HUES6 (cell line): ENCODE measurements around the gene TOP3A.

Experiments
- H3K27ac ChIP-seq: 2 replicates; pipeline ENCODE4 v1.7.0; 2013; ENCODE audit warnings: low read depth, mild to moderate bottlenecking, low read length, inconsistent platforms
- H3K27me3 ChIP-seq: 2 replicates; pipeline ENCODE4 v1.6.1; 2013; ENCODE audit warnings: low read length; ENCODE audit not compliant: control insufficient read depth, insufficient read depth
- H3K36me3 ChIP-seq: 2 replicates; pipeline ENCODE4 v1.6.1; 2013; ENCODE audit warnings: low read length; ENCODE audit not compliant: control insufficient read depth, insufficient read depth
- H3K4me1 ChIP-seq: 2 replicates; pipeline ENCODE4 v1.6.1; 2013; ENCODE audit warnings: low read length; ENCODE audit not compliant: control insufficient read depth, insufficient read depth
- H3K4me3 ChIP-seq: 2 replicates; pipeline ENCODE4 v1.5.1; 2013; ENCODE audit warnings: low read depth, low read length
- H3K9ac ChIP-seq: one replicate; pipeline ENCODE4 v1.6.1; 2013; ENCODE audit warnings: mild to moderate bottlenecking, low read length
- H3K9me3 ChIP-seq: 2 replicates; pipeline ENCODE4 v1.6.1; 2013; ENCODE audit warnings: low read depth, low read length; ENCODE audit not compliant: control insufficient read depth, insufficient read depth

TOP3A gene

DNA sequence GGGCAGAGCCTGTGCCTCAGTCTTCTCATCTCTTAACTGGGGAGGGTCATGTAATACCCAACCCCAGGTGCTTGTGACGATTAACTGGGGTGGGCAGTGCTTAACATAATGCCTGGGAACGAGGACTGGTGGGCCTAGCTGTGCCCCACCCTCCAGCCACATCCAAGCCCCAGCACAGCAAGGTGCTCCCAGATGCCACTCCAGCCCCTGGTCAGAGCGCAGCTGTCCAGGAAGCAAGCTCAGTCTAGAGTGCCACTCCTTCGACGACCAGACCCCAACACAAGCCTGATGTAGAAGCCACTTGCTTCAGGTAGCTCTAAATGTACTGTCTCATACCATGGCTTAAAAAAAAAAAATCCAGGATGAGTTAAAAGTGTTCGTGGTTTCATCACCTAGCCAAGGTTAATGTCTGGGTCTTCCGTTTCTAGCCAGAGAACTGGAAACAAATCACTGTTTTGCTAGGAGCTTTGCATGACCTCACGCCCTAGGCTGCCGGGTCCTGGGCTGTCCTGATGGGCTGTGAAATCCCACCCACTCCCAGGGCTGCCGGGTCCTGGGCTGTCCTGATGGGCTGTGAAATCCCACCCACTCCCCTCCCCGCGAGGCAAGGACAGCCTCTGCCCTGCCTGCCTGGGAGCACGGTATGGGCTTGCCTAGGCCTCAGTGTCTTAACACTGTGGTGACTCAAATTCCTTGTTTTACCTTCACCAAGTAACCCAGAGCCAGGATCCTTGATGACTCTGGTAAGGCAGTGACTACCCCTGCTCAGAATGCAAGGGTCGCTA is 46.7 kb downstream of the TOP3A start:
- Histone ChIP-seq H3K4me3 (no peak overlapping the region), H3K27me3 (no peaks in the 10 kb centered on the region), H3K36me3 (peaks cover 33% of the 10 kb centered on the region), H3K27ac (0 out of 2 replicates have a peak overlapping the region, but pooled peaks have one; percentile 16), H3K4me1 (peaks cover 14% of the 10 kb centered on the region), H3K9me3 (no peaks in the 10 kb centered on the region), H3K9ac (no peak overlapping the region)

DNA sequence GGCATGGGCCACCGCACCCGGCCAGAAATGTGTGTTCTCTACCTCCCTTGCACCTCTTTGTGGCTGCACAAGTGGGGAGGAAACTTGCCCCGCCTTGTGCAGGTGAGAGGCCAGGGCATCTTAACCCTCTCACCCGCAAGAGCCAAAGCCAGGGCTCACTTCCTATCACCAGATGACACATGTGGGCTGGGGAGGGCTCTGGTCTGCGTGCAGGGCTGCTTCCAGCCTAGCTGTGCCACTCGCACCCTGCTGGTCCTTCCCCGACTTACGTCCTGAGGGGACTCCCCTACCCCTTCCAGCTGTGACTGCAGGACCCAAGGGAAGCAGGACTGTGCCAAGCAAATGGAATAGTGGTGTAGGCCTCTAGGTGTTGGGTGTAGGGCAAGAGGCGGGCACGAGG is 47.4 kb downstream of the TOP3A start:
- Histone ChIP-seq H3K27me3 (no peaks in the 10 kb centered on the region), H3K27ac (no peak overlapping the region), H3K36me3 (peaks cover 30% of the 10 kb centered on the region), H3K4me3 (no peak overlapping the region), H3K4me1 (peaks cover 14% of the 10 kb centered on the region), H3K9me3 (no peaks in the 10 kb centered on the region), H3K9ac (peak overlapping the region; percentile 3)

DNA sequence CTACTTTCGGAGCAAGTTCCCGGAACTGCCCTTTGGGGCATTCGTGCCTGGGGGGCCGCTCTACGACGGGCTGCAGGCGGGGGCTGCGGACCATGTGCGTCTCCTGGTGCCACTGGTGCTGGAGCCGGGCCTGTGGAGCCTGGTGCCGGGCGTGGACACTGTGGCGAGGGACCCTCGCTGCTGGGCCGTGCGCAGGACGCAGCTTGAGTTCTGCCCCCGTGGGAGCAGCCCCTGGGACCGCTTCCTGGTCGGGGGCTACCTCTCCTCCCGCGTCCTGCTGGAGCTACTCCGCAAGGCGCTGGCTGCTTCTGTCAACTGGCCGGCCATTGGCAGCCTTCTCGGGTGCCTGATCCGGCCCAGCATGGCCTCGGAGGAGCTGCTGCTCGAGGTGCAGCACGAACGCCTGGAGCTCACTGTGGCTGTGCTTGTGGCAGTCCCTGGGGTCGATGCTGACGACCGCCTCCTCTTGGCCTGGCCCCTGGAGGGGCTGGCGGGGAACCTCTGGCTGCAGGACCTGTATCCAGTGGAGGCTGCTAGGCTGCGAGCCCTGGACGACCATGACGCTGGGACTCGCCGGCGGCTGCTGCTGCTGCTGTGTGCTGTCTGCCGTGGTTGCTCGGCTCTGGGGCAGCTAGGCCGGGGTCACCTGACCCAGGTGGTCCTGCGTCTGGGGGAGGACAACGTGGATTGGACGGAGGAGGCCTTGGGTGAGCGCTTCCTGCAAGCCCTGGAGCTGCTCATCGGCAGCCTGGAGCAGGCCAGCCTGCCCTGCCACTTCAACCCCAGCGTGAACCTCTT is 50.7 kb downstream of the TOP3A start:
- H3K36me3 ChIP-seq: peaks cover 22% of the 10 kb centered on the region
- no peak overlapping the region for H3K27ac ChIP-seq
- no peak overlapping the region for H3K4me3 ChIP-seq
- H3K27me3 ChIP-seq: no peaks in the 10 kb centered on the region
- no peak overlapping the region for H3K9ac ChIP-seq
- peaks cover 26% of the 10 kb centered on the region for H3K4me1 ChIP-seq
- no peaks in the 10 kb centered on the region for H3K9me3 ChIP-seq

DNA sequence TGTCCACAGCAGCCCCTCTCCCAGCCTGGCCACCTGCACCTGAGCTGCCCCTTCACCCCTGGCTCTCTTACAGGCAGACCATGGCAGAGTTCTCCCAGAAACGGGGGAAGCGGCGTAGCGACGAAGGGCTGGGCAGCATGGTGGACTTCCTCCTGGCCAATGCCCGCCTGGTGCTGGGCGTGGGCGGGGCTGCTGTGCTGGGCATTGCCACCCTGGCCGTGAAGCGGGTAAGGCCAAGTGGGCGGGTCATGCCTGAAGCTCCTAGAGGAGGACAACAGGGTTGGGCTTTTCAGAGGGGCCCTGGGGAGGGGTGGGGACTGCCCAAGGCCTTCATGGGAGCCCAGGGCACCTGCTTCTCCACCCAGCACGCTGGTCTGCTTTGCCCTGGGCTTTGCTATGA is 52.2 kb downstream of the TOP3A start:
- peaks cover 22% of the 10 kb centered on the region for H3K36me3 ChIP-seq
- no peaks in the 10 kb centered on the region for H3K9me3 ChIP-seq
- no peaks in the 10 kb centered on the region for H3K27me3 ChIP-seq
- H3K4me3 ChIP-seq: no peak overlapping the region
- no peak overlapping the region for H3K9ac ChIP-seq
- peaks cover 14% of the 10 kb centered on the region for H3K4me1 ChIP-seq
- no peak overlapping the region for H3K27ac ChIP-seq

DNA sequence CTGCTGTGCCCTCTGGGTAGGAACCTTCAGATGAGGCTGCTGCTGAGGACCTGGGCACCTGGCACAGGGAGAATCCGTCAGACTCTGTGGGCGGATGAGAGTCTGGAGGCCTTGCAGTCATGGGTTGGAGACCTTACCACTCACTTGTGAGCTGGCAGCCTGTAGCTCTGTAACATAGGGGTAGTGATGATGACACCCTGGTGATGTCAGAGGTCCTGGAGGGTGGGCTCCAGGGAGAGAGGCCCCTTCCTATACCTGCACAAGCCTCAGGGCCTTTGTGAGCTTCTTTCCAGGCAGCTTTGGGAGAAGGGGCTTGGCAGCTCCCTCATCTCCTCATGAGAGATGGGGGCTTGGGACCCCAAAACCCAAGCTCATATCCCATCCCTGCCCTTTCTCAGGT is 52.7 kb downstream of the TOP3A start:
- Histone ChIP-seq H3K36me3 (peaks cover 22% of the 10 kb centered on the region), H3K9ac (no peak overlapping the region), H3K27me3 (no peaks in the 10 kb centered on the region), H3K4me3 (no peak overlapping the region; the same call in 1 of the 2 replicates), H3K9me3 (no peaks in the 10 kb centered on the region), H3K4me1 (peaks cover 16% of the 10 kb centered on the region), H3K27ac (no peak overlapping the region)

DNA sequence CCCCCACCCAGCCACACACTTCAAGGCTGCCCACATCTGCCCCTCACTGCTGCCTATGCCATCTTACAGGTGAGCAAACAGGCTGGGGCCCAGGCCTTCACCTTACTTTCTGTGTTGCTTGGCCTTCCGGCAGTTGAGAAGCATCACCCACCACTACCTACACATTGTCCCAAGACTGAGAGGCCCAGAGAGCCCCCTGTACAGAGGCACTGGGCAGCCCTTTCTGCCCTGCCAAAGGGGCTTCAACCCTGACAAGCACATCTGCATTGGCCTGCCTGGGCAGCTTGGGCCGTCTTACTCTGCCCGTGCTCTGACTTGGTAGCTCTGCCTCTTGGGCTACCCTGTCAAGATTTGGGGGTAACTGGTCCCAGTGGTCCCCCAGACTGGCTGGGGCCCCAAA is 53.1 kb downstream of the TOP3A start:
- peaks cover 25% of the 10 kb centered on the region for H3K36me3 ChIP-seq
- no peaks in the 10 kb centered on the region for H3K9me3 ChIP-seq
- no peaks in the 10 kb centered on the region for H3K27me3 ChIP-seq
- peak overlapping the region; percentile 70 for H3K9ac ChIP-seq
- peaks cover 19% of the 10 kb centered on the region for H3K4me1 ChIP-seq
- H3K4me3 ChIP-seq: peak overlapping the region; percentile 85
- H3K27ac ChIP-seq: no peak overlapping the region

DNA sequence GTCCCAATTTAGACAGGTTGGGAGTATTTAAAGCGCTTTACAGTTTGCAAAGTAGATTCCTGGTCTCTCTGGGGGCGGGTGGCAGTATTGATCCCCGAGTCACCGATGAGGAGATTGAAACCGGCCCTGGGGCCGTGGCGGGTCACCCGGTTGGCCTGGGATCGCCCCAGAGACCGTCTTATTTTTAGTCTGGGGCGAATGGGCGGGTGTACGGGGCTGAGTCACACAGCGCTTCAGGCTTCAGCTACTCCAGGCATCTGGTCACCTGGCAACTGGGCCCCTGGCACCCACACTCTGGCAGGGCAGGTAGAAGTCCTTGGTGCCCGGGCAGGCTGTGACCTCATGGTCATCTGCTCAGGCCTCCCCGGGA is 53.7 kb downstream of the TOP3A start:
- Histone ChIP-seq H3K27ac (peak overlapping the region; percentile 43), H3K4me1 (peaks cover 19% of the 10 kb centered on the region), H3K36me3 (peaks cover 30% of the 10 kb centered on the region), H3K27me3 (no peaks in the 10 kb centered on the region), H3K4me3 (peak overlapping the region; percentile 85), H3K9me3 (no peaks in the 10 kb centered on the region), H3K9ac (peak overlapping the region; percentile 70)

DNA sequence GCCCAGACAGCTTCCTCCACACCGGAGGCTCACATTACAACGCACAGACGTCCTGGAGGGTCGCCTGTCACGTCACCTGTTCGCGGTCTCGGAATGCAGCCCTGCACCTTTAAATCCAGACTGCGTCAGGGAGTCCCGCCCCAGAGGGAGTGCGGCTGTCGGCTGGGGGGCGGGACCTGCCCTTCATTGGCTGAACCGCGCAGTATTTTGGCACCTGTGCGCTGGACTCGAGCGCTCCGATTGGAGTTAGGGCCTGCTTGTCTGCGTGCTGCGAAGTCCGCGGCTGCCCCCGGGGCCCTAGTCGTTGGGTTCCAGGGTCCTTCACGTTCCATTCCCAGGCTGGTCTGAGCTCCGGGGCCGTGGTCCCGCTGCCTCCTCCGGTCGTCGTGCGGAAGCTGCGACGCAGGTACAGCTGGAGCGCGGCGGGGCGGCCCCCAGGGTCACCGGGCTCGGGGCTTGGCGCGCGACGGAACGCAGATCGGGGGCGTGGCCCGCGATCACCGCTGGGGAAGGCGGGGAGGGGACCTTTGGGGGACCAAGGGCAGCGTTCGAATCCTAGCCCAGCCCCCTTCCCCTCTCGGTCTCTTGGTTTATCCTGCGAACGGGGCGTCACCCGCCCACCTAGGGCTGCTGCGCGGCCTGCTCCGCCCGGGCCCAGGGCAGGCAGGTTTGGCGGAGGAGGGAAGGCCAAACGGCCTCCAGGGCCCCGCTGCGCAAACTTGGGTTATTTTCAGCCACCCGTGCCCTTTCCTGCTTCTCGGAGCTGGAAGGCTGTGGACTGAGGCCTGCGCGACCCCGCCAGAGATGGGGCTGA is 54.3 kb downstream of the TOP3A start, which contains the start of gene MIEF2:
MIEF2 (plus strand) TSS at position 331 of the 814 bp plus-strand sequence. CDS start 2,059 bp downstream, outside the sequence.
- Histone ChIP-seq H3K36me3 (peaks cover 36% of the 10 kb centered on the region), H3K9ac (peak within 1 kb of the TSS; percentile 70), H3K4me3 (peak within 1 kb of the TSS; percentile 85), H3K27ac (peak within 1 kb of the TSS; percentile 43), H3K27me3 (no peaks in the 10 kb centered on the region), H3K4me1 (peaks cover 23% of the 10 kb centered on the region), H3K9me3 (no peaks in the 10 kb centered on the region)

DNA sequence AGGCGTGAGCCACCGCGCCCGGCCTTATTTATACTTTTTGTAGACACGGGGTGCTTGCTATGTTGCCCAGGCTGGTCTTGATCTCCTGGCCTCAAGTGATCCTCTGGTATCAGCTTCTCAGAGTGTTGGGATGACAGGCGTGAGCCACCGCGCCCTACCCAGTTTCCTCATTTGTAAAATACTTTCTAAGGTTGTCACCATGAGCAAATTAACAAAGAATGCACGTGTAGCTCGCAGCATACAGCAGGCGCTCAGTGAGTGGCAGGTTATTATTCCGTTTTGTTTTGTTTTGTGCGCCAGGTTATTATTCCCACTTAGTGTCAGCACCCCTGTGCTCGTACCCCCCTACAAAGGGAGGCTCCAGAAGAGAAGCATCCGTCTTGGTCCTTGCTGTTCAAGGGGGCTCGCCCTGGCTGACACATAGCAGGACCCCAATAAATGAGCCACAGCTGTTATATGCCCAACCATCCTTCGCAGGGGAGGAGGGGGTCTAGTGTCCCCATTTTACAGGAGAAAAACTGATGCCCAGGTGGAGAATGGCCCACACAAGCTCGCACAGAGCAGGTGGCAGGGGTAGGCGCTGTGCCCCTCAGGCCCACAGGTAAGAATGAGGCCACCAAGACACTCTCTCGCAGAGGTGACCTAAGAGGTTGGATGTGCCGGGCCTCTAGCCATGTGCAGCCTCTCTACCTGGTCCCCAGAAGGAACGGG is 55.0 kb downstream of the TOP3A start:
- Histone ChIP-seq H3K27ac (no peak overlapping the region), H3K4me1 (peaks cover 23% of the 10 kb centered on the region), H3K36me3 (peaks cover 38% of the 10 kb centered on the region), H3K9me3 (no peaks in the 10 kb centered on the region), H3K4me3 (peak overlapping the region; percentile 85), H3K27me3 (no peaks in the 10 kb centered on the region), H3K9ac (no peak overlapping the region)

DNA sequence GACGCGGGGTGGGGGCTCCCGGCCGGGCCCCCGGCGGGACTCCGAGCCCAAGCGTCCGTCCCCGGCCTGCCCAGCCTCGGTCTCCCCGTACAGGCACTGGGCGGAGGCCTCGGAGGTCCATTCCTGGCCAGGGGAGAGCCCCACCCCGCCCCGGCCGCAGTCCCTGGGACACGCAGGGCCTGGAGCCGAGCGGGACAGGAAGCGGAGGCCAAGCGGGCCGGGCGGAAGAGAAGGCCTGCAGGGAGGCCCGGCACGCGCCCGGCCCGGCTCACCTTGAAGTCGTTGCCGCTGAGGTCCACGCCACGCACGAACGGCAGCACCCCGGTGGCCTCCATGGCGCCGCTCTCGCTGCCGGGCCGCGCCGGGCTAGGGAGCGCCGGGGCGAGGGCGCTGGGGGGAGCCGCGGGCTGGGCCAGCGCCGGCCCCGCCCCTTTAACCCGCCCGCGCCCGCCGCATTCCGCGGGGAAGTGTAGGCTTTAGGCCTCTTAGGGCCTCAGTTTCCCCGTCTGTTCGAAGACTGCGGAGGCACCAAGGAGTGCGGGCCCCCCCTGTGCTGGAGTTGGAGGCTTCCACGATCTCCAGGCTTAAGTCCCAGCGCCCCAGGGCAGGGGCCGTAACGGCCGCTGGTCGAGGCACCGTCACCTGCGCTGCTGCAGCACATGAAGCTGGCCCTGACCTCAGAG is 56.3 kb downstream of the TOP3A start, which contains the start of gene FLII:
FLII (minus strand) TSS at position 383 of the 683 bp plus-strand sequence; CDS start at position 335, 48 bp downstream.
- Histone ChIP-seq H3K9me3 (no peaks in the 10 kb centered on the region), H3K4me3 (peak within 1 kb of the TSS; percentile 85), H3K27me3 (no peaks in the 10 kb centered on the region), H3K36me3 (peaks cover 40% of the 10 kb centered on the region), H3K27ac (peak within 1 kb of the TSS; percentile 80), H3K4me1 (peaks cover 23% of the 10 kb centered on the region), H3K9ac (peak within 1 kb of the TSS; percentile 87)
